B cell (primary cell): ENCODE data around the gene RPL10A.

Experiments
- CTCF ChIP-seq: fragments of 200-600 bp; IDR thresholded peaks from one replicate; pipeline ENCODE4 v1.8.0; 2022; ENCODE audit warnings: antibody characterized with exemption, mild to moderate bottlenecking
- EZH2 ChIP-seq: IDR thresholded peaks from 2 replicates; pipeline ENCODE4 v1.6.1; 2012; ENCODE audit warnings: borderline replicate concordance, low read depth, mild to moderate bottlenecking, moderate library complexity, low read length; ENCODE audit not compliant: insufficient read depth, poor library complexity, severe bottlenecking

DNA sequence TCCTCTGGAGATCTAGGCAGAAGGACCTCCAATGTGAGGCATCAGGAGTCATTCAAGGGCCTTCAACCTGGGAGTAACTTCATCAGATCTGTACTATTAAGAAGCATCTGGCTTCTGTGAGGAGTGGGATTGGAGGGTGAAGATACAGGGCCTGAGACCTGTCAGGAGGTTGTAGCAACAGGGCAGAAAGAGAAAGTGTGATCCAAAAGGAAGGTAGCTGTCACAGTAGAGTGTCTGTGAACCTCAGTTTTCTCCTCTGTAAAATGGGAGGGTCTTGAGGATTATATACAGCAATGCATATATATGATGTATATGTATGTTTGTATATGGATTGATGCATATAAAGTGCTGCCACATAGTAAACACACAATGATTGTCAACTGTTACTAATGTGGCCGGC, 2.6 kb upstream of the RPL10A start:
- TF ChIP-seq EZH2, result no peak
- no peak for TF ChIP-seq CTCF
